Epithelial cell of proximal tubule (primary cell): ENCODE data around the gene SIM2. TPM values are rescaled to one million over a fixed set of nuclear protein-coding genes. Genes with fewer than 3 reads are reported as not detected.

ENCODE experiments used
- total RNA-seq: library from RNA; depleted of rRNA; stranded (reverse); fragments of >200 nt; gene quantifications from 2 replicates; pipeline ENCODE4 v1.2.3, GENCODE V29; 2015

The SIM2 gene
- total RNA-seq, 1 donor from 2014 or later, result 22.3 TPM

Other genes with a start within 250 kb of the SIM2 start
- 2.6 and 5.1 TPM in 2 replicates for gene CLDN14, start 219.0 kb upstream of the SIM2 start, total RNA-seq